ENCODE results near the gene CCL21. TPM values are rescaled to one million over a fixed set of nuclear protein-coding genes. Genes with fewer than 3 reads are reported as not detected.

CCL21 gene
- total and polyA plus RNA-seq, 2 of the 13 experiments (the other 11 are each of a cell fraction or from before 2014, with no cell fraction given), result not detected

DNA sequence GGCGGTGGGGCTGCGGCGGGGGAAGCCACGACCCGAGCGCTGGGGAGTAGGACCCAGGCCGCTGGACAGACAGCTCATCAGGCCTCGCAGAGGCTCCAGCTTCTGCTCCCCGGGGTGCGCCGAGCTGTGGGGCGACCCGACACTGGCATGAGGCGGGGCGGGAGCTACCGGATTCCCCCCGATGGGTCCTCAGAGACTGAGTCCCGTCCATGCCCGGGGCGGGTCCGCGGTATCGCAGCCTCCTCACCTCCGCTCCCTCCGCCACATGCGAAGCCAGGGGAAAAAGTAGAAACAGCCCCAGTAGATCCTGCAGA lies 44.9 kb downstream of the CCL21 start:
- H3K4me2 ChIP-seq (ENCODE audit: low read depth, low read length), result peak overlapping the region; percentile 89
- H3K79me2 ChIP-seq (ENCODE audit: insufficient read depth, low read length), result no peaks in the 10 kb centered on the region
- H3K9ac ChIP-seq (ENCODE audit: insufficient read depth, low read depth, low read length), result peak overlapping the region; percentile 54; the same call in 1 of the 2 replicates
- H3K4me1 ChIP-seq (ENCODE audit: insufficient read depth, low read length), result peaks cover 24% of the 10 kb centered on the region
- no peaks in the 10 kb centered on the region for H3K9me3 ChIP-seq (ENCODE audit: low read length)
- no TSS peak for BruUV-seq (replicated peaks)
- in situ Hi-C loops (cut with HindIII; ENCODE audit: extremely low pct_ligation_motif_present, low pct_unique_long_range_greater_than_20kb), result no loop called here
- H3K36me3 ChIP-seq (replicated peaks in 1 of 2; ENCODE audit: control insufficient read depth in 1 of 2, insufficient read depth in 2 of 2, low read length in 2 of 2), result no peaks in the 10 kb centered on the region
- 22% methylated on average over 3 of the region's 26 CpGs for WGBS (ENCODE audit: low lambda C conversion rate)
- H3K4me3 ChIP-seq (replicated peaks in 1 of 3; ENCODE audit: insufficient read depth in 1 of 3, low read depth in 2 of 3, low read length in 3 of 3), result peak overlapping the region; percentile 66 to 79 (median 66); a peak in 5 of 6 replicates
- no peaks in the 10 kb centered on the region for H4K20me1 ChIP-seq (ENCODE audit: insufficient read depth, low read length)
- ATAC-seq (peak; percentile 47; the same call in 2 of the 3 replicates), DNase-seq (ENCODE audit: low spot score) (no peak), FAIRE-seq (no peak)
- intact Hi-C loops (cut with micrococcal nuclease; ENCODE audit: unreplicated experiment), result no loop called here
- POLR2A ChIA-PET, result interaction anchor here (0.6 to 4.9 kb wide), 11 partner anchors 9 to 53 kb away, joined by 3 to 40 read pairs (median 5); partner anchors contain the start of genes ARID3C, DCTN3, GALT and IL11RA
- no peaks in the 10 kb centered on the region for H3K27me3 ChIP-seq (ENCODE audit: control insufficient read depth in 1 of 2, insufficient read depth in 2 of 2, low read length in 2 of 2)
- CTCF ChIA-PET (ENCODE audit: low intra/inter-chr PET ratio, low total read pairs), result interaction anchor here (1.2 to 3.3 kb wide), 5 partner anchors 14 to 53 kb away, joined by 3 to 22 read pairs (median 7); partner anchors contain the start of genes GALT and RPP25L
- H2AFZ ChIP-seq (ENCODE audit: low read length), result no peak overlapping the region
- peak overlapping the region; percentile 17 for H3K27ac ChIP-seq (ENCODE audit: extremely low read length, insufficient read depth, low read length)
- TF ChIP-seq HNRNPLL (IDR thresholded peaks at IDR 0.05; ENCODE audit: low read depth, low read length, poor library complexity, severe bottlenecking) (peak; percentile 40), ZUFSP (CRISPR knock-in tag; IDR thresholded peaks at IDR 0.05; ENCODE audit: borderline replicate concordance) (no peak), ATRX (CRISPR knock-in tag; IDR thresholded peaks at IDR 0.05; ENCODE audit: borderline replicate concordance) (no peak), ZNF672 (CRISPR knock-in tag; IDR thresholded peaks at IDR 0.05) (no peak), SALL1 (CRISPR knock-in tag; IDR thresholded peaks at IDR 0.05) (peak; percentile 14; the same call in 1 of the 2 replicates), THAP11 (CRISPR knock-in tag; IDR thresholded peaks at IDR 0.05) (0 out of 2 replicates have a peak, but pooled peaks have one; percentile 21), ZMYM2 (CRISPR knock-in tag; IDR thresholded peaks at IDR 0.05) (0 out of 2 replicates have a peak, but pooled peaks have one; percentile 17), ZNF687 (CRISPR knock-in tag; IDR thresholded peaks at IDR 0.05) (peak; percentile 67), ZNF547 (CRISPR knock-in tag; IDR thresholded peaks at IDR 0.05) (no peak), KMT2A (CRISPR knock-in tag; IDR thresholded peaks at IDR 0.05) (no peak), PHF20 (CRISPR knock-in tag; IDR thresholded peaks at IDR 0.05) (0 out of 2 replicates have a peak, but pooled peaks have one; percentile 30), ZNF558 (CRISPR knock-in tag; IDR thresholded peaks at IDR 0.05; ENCODE audit: borderline replicate concordance) (peak; percentile 22; the same call in 1 of the 2 replicates), ZNF564 (CRISPR knock-in tag; IDR thresholded peaks at IDR 0.05) (0 out of 2 replicates have a peak, but pooled peaks have one; percentile 35), ESRRA (CRISPR knock-in tag; IDR thresholded peaks at IDR 0.05; ENCODE audit: low read depth) (no peak), NFATC3 (CRISPR knock-in tag; IDR thresholded peaks at IDR 0.05) (no peak), KDM3A (CRISPR knock-in tag; IDR thresholded peaks at IDR 0.05; ENCODE audit: low read depth) (0 out of 2 replicates have a peak, but pooled peaks have one; percentile 21), ZSCAN22 (CRISPR knock-in tag; IDR thresholded peaks at IDR 0.05) (no peak), RAD51 (IDR thresholded peaks at IDR 0.05; ENCODE audit: borderline replicate concordance) (no peak)
- TF ChIP-seq, protein P1, sequence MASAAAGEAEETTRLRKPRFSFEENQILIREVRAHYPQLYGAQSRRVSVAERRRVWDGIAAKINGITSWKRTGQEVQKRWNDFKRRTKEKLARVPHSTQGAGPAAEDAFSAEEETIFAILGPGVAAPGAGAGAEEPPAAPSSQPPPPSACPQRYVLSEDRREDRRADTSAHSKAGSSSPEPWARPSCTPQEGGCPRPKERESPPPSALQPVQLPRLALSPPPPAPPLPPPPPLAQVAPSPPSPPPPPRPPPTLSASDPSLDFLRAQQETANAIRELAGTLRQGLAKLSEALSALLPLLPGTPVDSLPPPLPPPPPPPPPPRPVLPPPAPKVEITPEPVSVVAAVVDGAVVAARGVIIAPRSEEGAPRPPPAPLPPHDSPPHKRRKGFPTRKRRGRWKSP (CRISPR knock-in tag; IDR thresholded peaks at IDR 0.05), result no peak
